Mesendoderm (in vitro differentiated cells): Measurements from ENCODE around the gene CCR8.
"Not testable (repeated sequence)": the region's sequence is repeated elsewhere in the genome, so short reads cannot be mapped to it uniquely, and the experiment has no call there.

Source experiments
- DNase-seq: peaks from one replicate; pipeline ENCODE4 v3.0.0; 2013
- H2AK5ac ChIP-seq: 2 replicates; pipeline ENCODE4 v1.6.1; 2013; ENCODE audit warnings: low read length, inconsistent platforms
- H2BK120ac ChIP-seq: 2 replicates; pipeline ENCODE4 v1.6.1; 2013; ENCODE audit warnings: low read depth, mild to moderate bottlenecking, low read length, moderate library complexity, mixed read lengths
- H2BK15ac ChIP-seq: replicated peaks from 2 replicates; pipeline ENCODE4 v1.6.1; 2013; ENCODE audit warnings: low read depth, mild to moderate bottlenecking, moderate library complexity
- H2BK5ac ChIP-seq: 2 replicates; pipeline ENCODE4 v1.6.1; 2013; ENCODE audit warnings: low read length, inconsistent platforms
- H3K18ac ChIP-seq: 2 replicates; pipeline ENCODE4 v1.6.1; 2013; ENCODE audit warnings: mild to moderate bottlenecking, low read length, mixed read lengths
- H3K23ac ChIP-seq: one replicate; pipeline ENCODE4 v1.6.1; 2013; ENCODE audit warnings: low read length
- H3K27ac ChIP-seq: 2 replicates; pipeline ENCODE4 v1.5.1; 2013; ENCODE audit warnings: low read depth, mild to moderate bottlenecking, inconsistent platforms, low read length, moderate library complexity
- H3K27me3 ChIP-seq: 2 replicates; pipeline ENCODE4 v1.6.1; 2013; ENCODE audit warnings: low read length, control low read depth, mild to moderate bottlenecking, inconsistent platforms; ENCODE audit not compliant: insufficient read depth, poor library complexity
- H3K36me3 ChIP-seq: 2 replicates; pipeline ENCODE4 v1.6.1; 2013; ENCODE audit warnings: low read length, inconsistent platforms; ENCODE audit not compliant: control insufficient read depth, insufficient read depth
- H3K4ac ChIP-seq: one replicate; pipeline ENCODE4 v1.6.1; 2013; ENCODE audit warnings: low read depth, mild to moderate bottlenecking, low read length, moderate library complexity
- H3K4me1 ChIP-seq: 2 replicates; pipeline ENCODE4 v1.6.1; 2013; ENCODE audit warnings: low read depth, low read length, inconsistent platforms; ENCODE audit not compliant: control insufficient read depth
- H3K4me2 ChIP-seq: 2 replicates; pipeline ENCODE4 v1.6.1; 2013; ENCODE audit warnings: low read length
- H3K4me3 ChIP-seq: 2 replicates; pipeline ENCODE4 v1.5.1; 2013; ENCODE audit warnings: mild to moderate bottlenecking, low read length
- H3K56ac ChIP-seq: one replicate; pipeline ENCODE4 v1.6.1; 2013; ENCODE audit warnings: low read length
- H3K79me1 ChIP-seq: 2 replicates; pipeline ENCODE4 v1.6.1; 2013; ENCODE audit warnings: low read length, inconsistent platforms
- H3K79me2 ChIP-seq: 2 replicates; pipeline ENCODE4 v1.6.1; 2013; ENCODE audit warnings: mild to moderate bottlenecking, low read length; ENCODE audit not compliant: control insufficient read depth, insufficient read depth
- H3K9ac ChIP-seq: 2 replicates; pipeline ENCODE4 v1.6.1; 2013; ENCODE audit warnings: low read length, inconsistent platforms
- H4K5ac ChIP-seq: one replicate; pipeline ENCODE4 v1.6.1; 2013; ENCODE audit warnings: low read length
- H4K8ac ChIP-seq: one replicate; pipeline ENCODE4 v1.6.1; 2013; ENCODE audit warnings: low read depth, mild to moderate bottlenecking, control low read depth, low read length, moderate library complexity
- WGBS: extraction: QIAGEN DNeasy Blood & Tissue Kit; methylation state at CpG from one replicate; pipeline ENCODE4 v1.1.7; 2013; ENCODE audit warnings: low lambda C conversion rate, missing lambda C conversion rate; ENCODE audit not compliant: insufficient coverage; ENCODE audit errors: extremely low coverage; 5-methylcytosine and 5-hydroxymethylcytosine counted together

Gene CCR8

DNA sequence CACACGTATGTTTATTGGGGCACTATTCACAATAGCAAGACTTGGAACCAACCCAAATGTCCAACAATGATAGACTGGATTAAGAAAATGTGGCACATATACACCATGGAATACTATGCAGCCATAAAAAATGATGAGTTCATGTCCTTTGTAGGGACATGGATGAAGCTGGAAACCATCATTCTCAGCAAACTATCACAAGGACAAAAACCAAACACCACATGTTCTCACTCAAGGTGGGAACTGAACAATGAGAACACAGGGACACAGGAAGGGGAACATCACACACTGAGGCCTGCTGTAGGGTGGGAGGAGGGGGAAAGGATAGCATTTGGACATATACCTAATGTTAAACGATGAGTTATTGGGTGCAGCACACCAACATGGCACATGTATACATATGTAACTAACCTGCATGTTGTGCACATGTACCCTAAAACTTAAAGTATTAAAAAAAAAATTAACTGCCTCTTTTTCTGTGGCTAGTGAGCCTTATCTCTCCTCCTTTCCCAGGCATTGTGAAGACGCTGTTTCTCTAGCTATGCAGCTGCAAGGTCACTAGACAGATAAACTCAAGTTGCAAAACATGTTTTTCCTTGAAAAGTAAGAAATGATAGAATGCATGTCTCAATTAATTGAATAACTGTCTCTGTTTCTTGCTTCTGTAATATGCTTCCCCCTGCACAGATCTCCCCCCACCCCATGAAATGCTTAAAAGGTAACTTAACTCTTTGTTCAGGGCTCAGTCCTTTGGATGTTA lies 23.8 kb downstream of the CCR8 start:
- not testable (repeated sequence) for H3K4ac ChIP-seq, H2BK120ac ChIP-seq, H3K79me1 ChIP-seq, H3K27ac ChIP-seq, H3K4me3 ChIP-seq, H2AK5ac ChIP-seq, DNase-seq, H3K4me2 ChIP-seq, H4K5ac ChIP-seq, H2BK5ac ChIP-seq, H3K36me3 ChIP-seq, H3K9ac ChIP-seq, H3K23ac ChIP-seq, H3K18ac ChIP-seq, H3K56ac ChIP-seq, H4K8ac ChIP-seq, H3K4me1 ChIP-seq, H3K79me2 ChIP-seq, H2BK15ac ChIP-seq, H3K27me3 ChIP-seq
- no CpG with 5 or more reads among the region's 3 CpGs for WGBS

DNA sequence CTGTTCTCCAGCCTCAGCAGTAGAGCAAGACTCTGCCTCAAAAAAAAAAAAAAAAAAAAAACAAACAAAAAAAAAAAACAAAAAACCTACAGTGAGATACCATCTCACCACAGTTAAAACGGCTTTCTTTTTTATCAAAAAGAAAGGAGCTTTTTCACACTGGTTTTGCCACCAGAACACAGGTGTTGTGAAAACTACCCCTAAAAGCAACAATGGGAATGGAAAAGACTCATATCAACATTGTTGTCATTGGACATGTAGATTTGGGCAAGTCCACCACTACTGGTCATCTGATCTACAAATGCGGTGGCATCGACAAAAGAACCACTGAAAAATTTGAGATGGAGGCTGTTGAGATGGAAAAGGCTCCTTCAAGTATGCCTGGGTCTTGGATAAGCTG lies 28.8 kb downstream of the CCR8 start:
- no peak overlapping the region for H3K23ac ChIP-seq
- no peaks in the 10 kb centered on the region for H3K4me1 ChIP-seq
- no peak overlapping the region for H2BK15ac ChIP-seq
- H3K4me2 ChIP-seq = no peak overlapping the region
- no peaks in the 10 kb centered on the region for H3K36me3 ChIP-seq
- no peak overlapping the region for H3K56ac ChIP-seq
- H4K5ac ChIP-seq = no peak overlapping the region
- H2BK5ac ChIP-seq = no peak overlapping the region
- no peak overlapping the region for H3K9ac ChIP-seq
- WGBS = no CpG with 5 or more reads among the region's 3 CpGs
- no peaks in the 10 kb centered on the region for H3K79me2 ChIP-seq
- no peak overlapping the region for H4K8ac ChIP-seq
- no peak overlapping the region for H3K4me3 ChIP-seq
- H3K27ac ChIP-seq = no peak overlapping the region
- no peaks in the 10 kb centered on the region for H3K27me3 ChIP-seq
- no peak overlapping the region for H2BK120ac ChIP-seq
- no peak overlapping the region for H3K18ac ChIP-seq
- no peak overlapping the region for H3K4ac ChIP-seq
- DNase-seq = no peak
- no peak overlapping the region for H2AK5ac ChIP-seq
- H3K79me1 ChIP-seq = no peaks in the 10 kb centered on the region

DNA sequence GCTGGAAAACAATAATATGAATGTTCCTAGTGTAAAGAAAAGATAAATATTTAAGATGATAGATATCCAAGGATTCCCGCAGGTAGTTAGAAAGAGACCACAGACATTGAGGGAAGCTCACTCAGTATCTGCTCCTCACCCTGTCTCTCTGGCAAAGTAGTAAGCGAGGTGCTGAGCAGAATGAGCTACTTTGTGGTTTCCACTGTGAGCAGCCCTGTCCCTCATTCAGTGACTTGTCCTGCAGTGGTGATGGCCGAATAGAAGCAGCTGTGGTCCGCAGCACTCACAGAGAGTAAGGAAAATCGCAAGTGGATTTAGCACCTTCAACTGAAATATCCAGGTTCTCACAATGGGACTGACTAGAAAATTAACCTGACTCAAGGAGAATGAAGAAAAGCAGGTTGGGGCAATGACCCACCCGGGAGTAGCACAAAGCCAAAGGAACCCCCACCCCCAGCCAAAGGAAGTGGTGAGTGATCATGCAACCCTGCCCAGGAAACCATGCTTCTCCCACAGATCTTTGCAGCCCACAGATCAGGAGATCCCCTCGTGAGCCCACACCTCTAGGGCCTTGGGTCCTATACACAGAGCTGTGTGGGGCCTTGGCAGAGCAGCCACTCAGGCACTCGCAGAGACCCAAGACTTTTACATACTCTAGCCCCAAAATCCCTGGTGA lies 31.9 kb downstream of the CCR8 start:
- no peak for DNase-seq
- no peak overlapping the region for H4K8ac ChIP-seq

DNA sequence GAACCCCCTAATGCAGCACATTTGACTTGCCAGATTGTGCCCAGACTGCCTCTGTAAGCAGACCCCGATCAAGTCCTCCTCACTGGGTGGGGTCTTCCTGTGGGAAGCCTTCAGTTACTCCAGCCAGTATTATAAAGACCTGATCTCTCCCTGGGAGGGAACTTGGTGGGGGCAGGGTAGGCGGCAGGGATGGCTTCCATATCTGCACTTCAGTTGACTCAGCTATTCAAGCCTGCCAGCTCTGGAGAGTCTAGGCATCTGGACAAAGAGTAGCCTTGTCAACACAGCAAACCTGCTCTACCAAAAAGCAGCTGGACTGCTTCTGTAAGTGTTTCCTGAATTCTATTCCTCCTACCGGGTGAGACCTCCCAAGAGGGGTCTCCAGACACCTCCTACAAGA lies 32.7 kb downstream of the CCR8 start:
- no CpG with 5 or more reads among the region's 3 CpGs for WGBS
- no peak overlapping the region for H2BK120ac ChIP-seq
- H3K4me3 ChIP-seq = no peak overlapping the region

More for the DNA sequence above, 31.9 kb downstream of the CCR8 start:
- Histone ChIP-seq H3K56ac (no peak overlapping the region), H3K27ac (no peak overlapping the region), H2BK120ac (no peak overlapping the region), H4K5ac (no peak overlapping the region), H3K4me3 (no peak overlapping the region), H3K9ac (no peak overlapping the region), H3K4ac (no peak overlapping the region), H3K23ac (no peak overlapping the region), H3K27me3 (no peaks in the 10 kb centered on the region), H2BK5ac (no peak overlapping the region), H3K79me1 (no peaks in the 10 kb centered on the region), H3K18ac (no peak overlapping the region), H3K36me3 (no peaks in the 10 kb centered on the region), H3K4me2 (no peak overlapping the region), H2BK15ac (no peak overlapping the region), H3K79me2 (no peaks in the 10 kb centered on the region), H2AK5ac (no peak overlapping the region), H3K4me1 (no peaks in the 10 kb centered on the region)
- WGBS = no CpG with 5 or more reads among the region's 8 CpGs

DNA sequence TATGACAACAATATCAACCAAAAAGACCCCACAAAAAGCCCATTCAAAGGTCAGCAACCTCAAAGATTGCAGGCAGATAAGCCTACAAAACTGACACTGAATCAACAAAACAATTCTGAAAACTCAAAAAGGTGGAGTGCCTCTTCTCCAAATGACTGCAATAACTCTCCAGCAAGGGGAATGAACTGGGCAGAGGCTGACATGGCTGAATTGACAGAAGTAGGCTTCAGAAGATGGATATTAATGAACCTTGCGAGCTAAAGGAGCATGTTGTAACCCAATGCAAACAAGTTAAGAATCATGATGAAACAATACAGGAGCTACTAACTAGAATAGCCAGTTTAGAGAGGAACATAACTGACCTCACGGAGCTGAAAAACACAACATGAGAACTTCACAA lies 33.3 kb downstream of the CCR8 start:
- Histone ChIP-seq H3K27me3 (no peaks in the 10 kb centered on the region), H3K79me2 (no peaks in the 10 kb centered on the region), H3K4me1 (no peaks in the 10 kb centered on the region), H3K23ac (no peak overlapping the region), H3K27ac (no peak overlapping the region), H3K79me1 (no peaks in the 10 kb centered on the region), H4K8ac (no peak overlapping the region), H3K4me2 (no peak overlapping the region), H3K9ac (no peak overlapping the region), H2AK5ac (no peak overlapping the region), H3K4ac (no peak overlapping the region), H3K56ac (no peak overlapping the region), H4K5ac (no peak overlapping the region), H2BK15ac (no peak overlapping the region), H3K18ac (no peak overlapping the region), H2BK120ac (no peak overlapping the region), H2BK5ac (no peak overlapping the region), H3K4me3 (no peak overlapping the region), H3K36me3 (no peaks in the 10 kb centered on the region)
- no CpG with 5 or more reads among the region's 2 CpGs for WGBS
- no peak for DNase-seq

More for the DNA sequence above, 32.7 kb downstream of the CCR8 start:
- Histone ChIP-seq H3K27ac (no peak overlapping the region), H4K5ac (no peak overlapping the region), H3K9ac (no peak overlapping the region), H3K4me2 (no peak overlapping the region), H3K36me3 (no peaks in the 10 kb centered on the region), H3K79me1 (no peaks in the 10 kb centered on the region), H3K27me3 (no peaks in the 10 kb centered on the region), H3K4ac (no peak overlapping the region), H3K79me2 (no peaks in the 10 kb centered on the region), H2AK5ac (no peak overlapping the region), H2BK15ac (no peak overlapping the region), H3K23ac (no peak overlapping the region), H4K8ac (no peak overlapping the region), H3K4me1 (no peaks in the 10 kb centered on the region), H3K56ac (no peak overlapping the region), H3K18ac (no peak overlapping the region), H2BK5ac (no peak overlapping the region)
- DNase-seq = no peak
